Fibroblast of lung (primary cell): ENCODE results near the gene WDR86. TPM values are rescaled to one million over a fixed set of nuclear protein-coding genes. Genes with fewer than 3 reads are reported as not detected.

Experiments used
- DNase-seq, 2 donors: peaks; one replicate each; pipeline versions ENCODE4 v3.0.0 to v3.0.0-alpha.2; 2010; ENCODE audit warnings: low read depth in 2 of 2
- H2AFZ ChIP-seq: 2 replicates; pipeline ENCODE4 v1.5.1; 2012; ENCODE audit warnings: low read length, control low read depth, inconsistent platforms
- H3K27ac ChIP-seq: 2 replicates; pipeline ENCODE4 v1.5.1; 2011; ENCODE audit warnings: low read length, control low read depth; ENCODE audit not compliant: insufficient read depth
- H3K27me3 ChIP-seq: 2 replicates; pipeline ENCODE4 v1.5.1; 2011; ENCODE audit warnings: mild to moderate bottlenecking, low read length; ENCODE audit not compliant: control insufficient read depth, insufficient read depth
- H3K36me3 ChIP-seq: 2 replicates; pipeline ENCODE4 v1.5.1; 2011; ENCODE audit warnings: low read length; ENCODE audit not compliant: control insufficient read depth, insufficient read depth
- H3K4me1 ChIP-seq: 2 replicates; pipeline ENCODE4 v1.5.1; 2011; ENCODE audit warnings: low read length; ENCODE audit not compliant: control insufficient read depth, insufficient read depth; ENCODE audit errors: extremely low read depth
- H3K4me2 ChIP-seq: 2 replicates; pipeline ENCODE4 v1.5.1; 2011; ENCODE audit warnings: low read length, control low read depth; ENCODE audit not compliant: insufficient read depth; ENCODE audit errors: extremely low read depth
- H3K4me3 ChIP-seq, 4 experiments: fragments of 200-600 bp in 1 of 4; sonication (generic) in 1 of 4; replicated peaks in 1 of 4; 2 replicates each; pipeline ENCODE4 v1.5.1; 2011 to 2016; ENCODE audit warnings: low read length in 4 of 4, low read depth in 3 of 4, mild to moderate bottlenecking in 3 of 4, control low read depth in 2 of 4, inconsistent platforms in 1 of 4, mixed read lengths in 1 of 4; ENCODE audit not compliant: insufficient read depth in 1 of 4; ENCODE audit errors: control extremely low read depth in 1 of 4
- H3K79me2 ChIP-seq: 2 replicates; pipeline ENCODE4 v1.5.1; 2012; ENCODE audit warnings: mild to moderate bottlenecking, low read length, inconsistent platforms; ENCODE audit not compliant: control insufficient read depth, insufficient read depth
- H3K9ac ChIP-seq: 2 replicates; pipeline ENCODE4 v1.5.1; 2011; ENCODE audit warnings: mild to moderate bottlenecking, low read length, control low read depth; ENCODE audit not compliant: insufficient read depth
- H3K9me3 ChIP-seq: 2 replicates; pipeline ENCODE4 v1.5.1; 2012; ENCODE audit warnings: low read depth, low read length; ENCODE audit not compliant: control insufficient read depth, insufficient read depth
- H4K20me1 ChIP-seq: 2 replicates; pipeline ENCODE4 v1.5.1; 2011; ENCODE audit warnings: low read length; ENCODE audit not compliant: control insufficient read depth, insufficient read depth; ENCODE audit errors: extremely low read depth
- CTCF ChIP-seq, 2 donors: IDR thresholded peaks in 1 of 2; conservative IDR thresholded peaks in 1 of 2; 1 replicate in 1 of 2; 2 replicates in 1 of 2; pipeline ENCODE4 v1.5.1; 2011 to 2012; ENCODE audit warnings: low read length in 2 of 2, control low read depth in 1 of 2, inconsistent platforms in 1 of 2, low read depth in 1 of 2, mild to moderate bottlenecking in 1 of 2
- EZH2 ChIP-seq: IDR thresholded peaks from 2 replicates; pipeline ENCODE4 v1.5.1; 2012; ENCODE audit warnings: low read length, control low read depth, mild to moderate bottlenecking; ENCODE audit errors: missing control alignments
- polyA plus RNA-seq, 2 donors: library from polyadenylated mRNA; depleted of rRNA in 1 of 2; stranded (reverse) in 1 of 2; unstranded in 1 of 2; fragments of >200 nt; gene quantifications; 2 replicates each; pipeline ENCODE4 v1.2.1, GENCODE V29; 2011 to 2012; ENCODE audit warnings: missing spikeins in 1 of 2
- total RNA-seq: library from RNA; depleted of rRNA; stranded (reverse); fragments of >200 nt; gene quantifications from 2 replicates; pipeline ENCODE4 v1.2.1, GENCODE V29; 2014

The WDR86 gene
- total and polyA plus RNA-seq, 2 donors (not counting 1 experiment from before 2014, with no cell fraction given), result 0.33 TPM; not detected in 1

DNA sequence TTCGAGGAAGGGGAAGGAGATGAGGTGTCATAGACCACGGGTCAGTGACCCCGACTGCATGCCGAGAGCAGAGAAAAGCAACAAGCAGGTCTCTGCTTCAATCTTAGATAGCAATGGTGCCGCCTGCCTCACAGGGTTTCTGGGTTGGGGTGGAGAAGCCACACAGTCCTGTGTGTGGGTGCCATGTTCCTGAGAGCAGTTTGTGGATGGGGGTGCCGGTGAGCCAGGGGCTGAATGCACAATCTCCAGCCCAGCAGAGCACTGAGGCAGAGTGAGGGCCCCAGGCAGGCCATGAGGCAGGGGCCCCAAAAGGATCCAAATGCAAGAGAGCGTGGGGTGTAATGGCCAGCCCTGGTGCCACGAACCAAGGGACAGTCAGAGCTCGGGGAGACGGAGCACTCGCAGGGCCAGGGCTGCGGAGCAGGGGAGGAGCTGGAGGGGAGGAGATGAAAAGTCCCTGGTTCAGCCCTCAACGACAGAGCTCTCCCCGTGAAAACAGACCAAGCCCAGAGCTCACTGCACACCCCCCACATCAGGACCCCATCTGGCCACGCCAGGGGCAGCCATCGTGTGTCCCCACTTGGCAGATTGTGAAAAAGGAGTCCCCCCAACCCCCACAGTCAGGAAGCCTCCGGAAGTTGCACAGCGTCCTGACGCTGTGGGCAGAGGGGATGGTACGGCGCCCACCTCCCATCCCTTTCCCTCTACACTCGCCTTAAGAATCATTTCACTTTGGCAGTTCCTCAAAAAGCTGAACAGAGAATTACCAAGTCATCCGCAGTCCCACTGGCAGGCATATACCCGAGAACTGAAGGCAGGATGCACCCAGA lies 19.9 kb downstream of the WDR86 start:
- H3K4me3 ChIP-seq, result no peak overlapping the region
- H3K27ac ChIP-seq, result no peak overlapping the region
- no peaks in the 10 kb centered on the region for H3K4me1 ChIP-seq
- H3K27me3 ChIP-seq, result peaks cover 7% of the 10 kb centered on the region
- no peak for DNase-seq
- H3K9ac ChIP-seq, result no peak overlapping the region
- H3K36me3 ChIP-seq, result no peaks in the 10 kb centered on the region
- H3K4me2 ChIP-seq, result no peak overlapping the region
- TF ChIP-seq CTCF (conservative IDR thresholded peaks at IDR 0.05 in 1 of 2, IDR thresholded peaks at IDR 0.05 in 1 of 2; ENCODE audit: low read depth in 1 of 2, low read length in 2 of 2) (no peak), EZH2 (no peak)
- no peak overlapping the region for H2AFZ ChIP-seq
- H3K9me3 ChIP-seq, result no peaks in the 10 kb centered on the region
- H4K20me1 ChIP-seq, result no peaks in the 10 kb centered on the region
- no peaks in the 10 kb centered on the region for H3K79me2 ChIP-seq

DNA sequence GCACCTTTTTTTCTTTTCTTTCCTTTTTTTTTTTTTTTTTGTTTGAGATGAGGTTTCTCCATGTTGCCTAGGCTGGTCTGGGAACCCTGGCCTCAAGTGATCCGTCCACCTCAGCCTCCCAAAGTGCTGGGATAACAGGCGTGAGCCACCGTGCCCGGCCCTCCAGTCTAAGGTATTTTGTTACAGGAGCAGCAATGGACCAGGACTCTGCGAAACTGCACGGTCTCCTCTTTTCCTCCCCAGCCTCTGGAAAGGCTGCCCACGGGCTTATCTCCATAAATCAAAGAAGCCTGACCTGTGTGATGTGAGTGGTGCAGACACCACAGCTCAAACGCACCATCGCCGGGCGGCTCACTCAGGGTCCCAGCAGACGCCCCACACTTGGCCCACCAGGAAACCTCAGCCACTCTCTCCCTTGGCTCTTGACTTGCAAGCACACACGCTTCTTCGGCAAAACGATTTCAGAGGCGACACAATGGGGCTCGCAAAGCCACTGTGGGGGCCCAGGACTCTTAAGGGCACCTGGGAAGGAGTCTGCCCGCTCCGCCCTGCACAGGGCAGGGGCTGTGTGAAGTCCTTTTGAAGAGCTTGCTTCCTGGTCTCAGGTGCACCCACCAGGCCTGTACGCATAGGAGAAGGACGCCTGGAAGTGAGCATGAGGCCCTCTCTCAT lies 20.6 kb downstream of the WDR86 start:
- H3K9ac ChIP-seq, result no peak overlapping the region
- no peaks in the 10 kb centered on the region for H4K20me1 ChIP-seq
- H3K27me3 ChIP-seq, result peaks cover 14% of the 10 kb centered on the region
- H3K4me2 ChIP-seq, result no peak overlapping the region
- H3K4me3 ChIP-seq, result no peak overlapping the region
- no peaks in the 10 kb centered on the region for H3K79me2 ChIP-seq
- H3K36me3 ChIP-seq, result no peaks in the 10 kb centered on the region
- no peaks in the 10 kb centered on the region for H3K9me3 ChIP-seq
- no peak for DNase-seq
- no peak for TF ChIP-seq CTCF (conservative IDR thresholded peaks at IDR 0.05 in 1 of 2, IDR thresholded peaks at IDR 0.05 in 1 of 2; ENCODE audit: low read depth in 1 of 2, low read length in 2 of 2)
- no peak for TF ChIP-seq EZH2
- no peaks in the 10 kb centered on the region for H3K4me1 ChIP-seq
- no peak overlapping the region for H2AFZ ChIP-seq
- H3K27ac ChIP-seq, result no peak overlapping the region

DNA sequence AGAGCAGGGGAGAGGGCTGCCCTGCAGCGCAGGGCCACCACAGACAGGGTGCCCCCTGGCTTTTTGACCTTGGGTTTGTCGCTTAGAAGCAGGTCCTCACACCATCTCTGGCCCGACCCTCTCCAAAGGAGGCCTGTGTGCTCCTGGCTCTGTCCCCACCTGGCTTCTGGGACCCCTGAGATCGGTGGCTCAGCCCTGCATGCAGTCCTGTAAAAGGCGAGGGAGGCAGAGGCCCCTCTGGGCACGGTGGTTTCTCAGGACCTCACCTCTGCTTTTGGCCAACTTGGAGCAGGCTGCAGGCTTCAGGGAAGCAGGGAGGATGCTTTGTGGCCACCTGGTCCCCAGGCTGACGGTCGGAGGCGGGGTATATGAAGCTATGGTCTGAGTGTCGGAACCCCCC lies 21.4 kb downstream of the WDR86 start:
- no peaks in the 10 kb centered on the region for H3K36me3 ChIP-seq
- no peaks in the 10 kb centered on the region for H3K79me2 ChIP-seq
- H3K4me3 ChIP-seq, result no peak overlapping the region
- H3K4me2 ChIP-seq, result no peak overlapping the region
- no peak for DNase-seq
- H3K27me3 ChIP-seq, result peaks cover 14% of the 10 kb centered on the region
- TF ChIP-seq CTCF (conservative IDR thresholded peaks at IDR 0.05 in 1 of 2, IDR thresholded peaks at IDR 0.05 in 1 of 2; ENCODE audit: low read depth in 1 of 2, low read length in 2 of 2), result no peak
- TF ChIP-seq EZH2, result no peak
- H2AFZ ChIP-seq, result no peak overlapping the region
- H3K27ac ChIP-seq, result no peak overlapping the region
- H4K20me1 ChIP-seq, result no peaks in the 10 kb centered on the region
- no peak overlapping the region for H3K9ac ChIP-seq
- H3K4me1 ChIP-seq, result no peaks in the 10 kb centered on the region
- no peaks in the 10 kb centered on the region for H3K9me3 ChIP-seq
